Cardiac muscle cell (in vitro differentiated cells and primary cell): ENCODE results near the gene CLDN8. TPM values are rescaled to one million over a fixed set of nuclear protein-coding genes. Genes with fewer than 3 reads are reported as not detected.

ENCODE experiments used
- DNase-seq, 2 donors: peaks; one replicate each; pipeline versions ENCODE4 v3.0.0 to v3.0.0-alpha.2; 2010 to 2017; ENCODE audit warnings: low read depth in 1 of 2, low spot score in 1 of 2
- H3K27ac ChIP-seq: fragments of 200-600 bp; sonication (generic); 2 replicates; pipeline ENCODE4 v1.5.1; 2016
- H3K27me3 ChIP-seq: fragments of 200-600 bp; sonication (generic); 2 replicates; pipeline ENCODE4 v1.6.0; 2016; ENCODE audit warnings: control low read depth
- H3K36me3 ChIP-seq: fragments of 200-600 bp; sonication (generic); 2 replicates; pipeline ENCODE4 v1.5.1; 2016; ENCODE audit warnings: control low read depth
- H3K4me1 ChIP-seq: fragments of 200-600 bp; sonication (generic); 2 replicates; pipeline ENCODE4 v1.8.1; 2017; ENCODE audit warnings: low read depth, mild to moderate bottlenecking, mixed run types
- H3K4me3 ChIP-seq: fragments of 200-600 bp; sonication (generic); 2 replicates; pipeline ENCODE4 v1.5.1; 2016; ENCODE audit warnings: mild to moderate bottlenecking
- H3K9me3 ChIP-seq: fragments of 200-600 bp; sonication (generic); 2 replicates; pipeline ENCODE4 v1.5.1; 2017; ENCODE audit warnings: low read depth, mild to moderate bottlenecking, control low read depth
- CTCF ChIP-seq: IDR thresholded peaks from 2 replicates; pipeline ENCODE4 v1.5.1; 2012; ENCODE audit warnings: low read depth, mild to moderate bottlenecking, low read length
- polyA plus RNA-seq: library from polyadenylated mRNA; unstranded; fragments of >200 nt; fragmentation: Nextera tagmentation; extraction: Ambion mirVana; gene quantifications from 2 replicates; pipeline ENCODE4 v1.2.1, GENCODE V29; 2016
- total RNA-seq: library from RNA; depleted of rRNA; stranded (reverse); fragments of >200 nt; gene quantifications from 2 replicates; pipeline ENCODE4 v1.2.3, GENCODE V29; 2016

The CLDN8 gene
- total and polyA plus RNA-seq, 2 experiments from 2014 or later, result not detected

DNA sequence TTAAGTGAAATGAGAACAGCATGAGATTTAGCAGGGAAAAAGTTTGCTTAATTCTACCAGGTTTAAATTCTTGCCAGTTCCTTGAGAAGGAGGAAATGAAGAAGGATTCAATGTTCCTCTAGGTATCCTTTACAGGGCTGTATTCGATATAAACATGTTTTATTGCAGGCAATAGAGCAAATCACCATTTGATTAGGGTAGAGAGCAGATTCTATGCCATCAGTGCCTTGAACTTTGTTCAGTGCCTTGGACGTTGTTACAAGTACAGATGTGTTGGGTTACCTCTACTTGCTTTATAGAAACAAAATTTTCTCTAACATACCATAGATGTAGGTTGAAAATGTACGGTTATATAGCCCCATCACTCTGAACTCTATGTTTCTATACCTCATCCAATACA is 18.2 kb upstream of the CLDN8 start:
- Histone ChIP-seq H3K27me3 (no peaks in the 10 kb centered on the region), H3K9me3 (no peaks in the 10 kb centered on the region), H3K36me3 (no peaks in the 10 kb centered on the region), H3K4me1 (no peaks in the 10 kb centered on the region), H3K4me3 (no peak overlapping the region), H3K27ac (no peak overlapping the region)
- no peak for DNase-seq
- no peak for TF ChIP-seq CTCF

DNA sequence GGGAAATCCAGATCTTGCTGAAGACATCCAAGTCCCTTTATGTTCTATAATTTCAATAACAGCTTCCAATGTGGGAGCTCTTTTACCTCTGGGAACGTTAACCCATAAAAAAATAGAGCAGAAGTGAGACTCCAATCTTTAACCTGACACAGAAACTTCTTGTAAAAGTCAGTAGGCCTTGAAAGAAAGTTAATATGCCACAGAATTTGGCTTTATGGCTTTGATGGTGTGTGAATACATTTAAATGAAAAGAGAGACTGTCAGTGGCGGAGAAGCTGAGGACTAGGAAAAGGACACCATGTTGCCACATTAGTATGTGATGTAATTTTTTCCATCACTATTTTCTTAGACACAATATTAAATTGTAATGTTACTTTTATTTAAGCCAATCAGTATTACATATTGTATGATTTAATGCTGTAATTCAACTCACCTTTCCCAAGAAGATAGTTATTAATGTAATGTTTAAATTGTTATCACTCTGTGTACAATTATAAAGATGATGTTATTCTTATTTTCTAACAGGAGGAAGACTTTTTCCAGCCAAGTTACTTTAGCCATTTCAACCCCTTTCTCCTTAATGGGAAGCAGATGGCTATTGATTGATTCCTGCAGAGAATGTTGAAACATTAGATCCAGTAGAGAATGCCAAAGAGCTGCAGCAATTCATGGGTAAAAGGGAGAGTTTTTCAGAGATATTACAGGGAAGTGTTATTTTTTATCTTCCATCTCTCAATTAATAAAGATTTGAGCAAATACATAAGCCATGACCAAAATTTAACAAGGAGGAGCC is 17.5 kb upstream of the CLDN8 start:
- H3K4me1 ChIP-seq, result no peaks in the 10 kb centered on the region
- H3K36me3 ChIP-seq, result no peaks in the 10 kb centered on the region
- H3K27ac ChIP-seq, result no peak overlapping the region
- DNase-seq, result no peak
- no peak for TF ChIP-seq CTCF
- H3K27me3 ChIP-seq, result no peaks in the 10 kb centered on the region
- no peaks in the 10 kb centered on the region for H3K9me3 ChIP-seq
- H3K4me3 ChIP-seq, result no peak overlapping the region

DNA sequence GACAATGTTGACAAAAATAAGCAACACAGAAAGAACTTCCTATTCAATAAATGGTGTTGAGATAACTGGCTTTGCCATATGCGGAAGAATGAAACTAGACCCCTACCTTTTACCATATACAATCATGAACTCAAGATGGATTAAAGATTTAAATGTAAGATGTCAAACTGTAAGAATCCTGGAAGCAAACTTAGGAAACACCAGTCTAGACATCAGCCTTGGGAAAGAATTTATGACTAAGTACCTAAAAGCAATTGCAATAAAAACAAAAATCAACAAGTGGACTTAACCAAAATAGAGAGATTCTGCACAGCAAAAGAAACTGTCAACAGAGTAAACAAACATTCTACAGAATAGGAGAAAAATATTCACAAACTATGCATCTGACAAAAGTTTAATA is 16.1 kb upstream of the CLDN8 start:
- Histone ChIP-seq H3K27me3 (no peaks in the 10 kb centered on the region), H3K36me3 (no peaks in the 10 kb centered on the region), H3K9me3 (no peaks in the 10 kb centered on the region), H3K4me1 (no peaks in the 10 kb centered on the region), H3K27ac (no peak overlapping the region), H3K4me3 (no peak overlapping the region)
- TF ChIP-seq CTCF, result no peak
- no peak for DNase-seq

DNA sequence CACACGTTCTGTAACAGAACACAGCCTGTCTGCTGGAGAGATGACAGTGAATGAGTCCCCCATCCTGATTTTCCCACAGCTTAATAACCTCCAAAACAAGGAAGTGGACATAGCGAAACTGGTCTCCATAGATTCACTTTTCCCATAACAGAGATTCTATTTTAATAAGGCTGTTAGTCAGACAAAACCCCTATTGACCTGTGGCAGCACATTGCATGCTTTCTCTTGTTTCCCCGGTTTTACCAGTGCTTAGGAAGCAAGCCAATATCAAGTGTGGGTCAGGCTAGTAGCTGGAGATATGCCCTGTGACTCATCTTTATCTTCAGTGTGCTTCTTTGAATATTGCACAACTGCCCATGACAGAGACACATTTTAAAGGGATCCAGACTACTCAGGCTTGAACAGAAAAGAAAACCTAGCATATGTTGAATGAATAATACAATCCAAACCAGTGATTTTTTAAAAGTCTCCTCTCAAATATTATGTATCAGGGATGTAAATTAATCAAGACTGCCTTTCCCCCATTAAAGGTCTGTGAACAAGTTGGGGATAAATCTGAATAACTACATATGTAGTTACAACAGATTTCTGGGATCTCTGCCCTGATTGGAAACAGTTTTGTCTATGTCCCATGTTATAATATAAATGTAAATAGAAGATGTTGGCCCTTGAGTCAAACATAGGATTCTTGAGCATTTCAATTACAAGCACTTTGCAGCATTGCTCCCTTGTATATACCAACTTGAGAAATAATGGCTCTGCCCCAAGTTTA is 11.9 kb upstream of the CLDN8 start:
- Histone ChIP-seq H3K4me1 (no peaks in the 10 kb centered on the region), H3K9me3 (no peaks in the 10 kb centered on the region), H3K27ac (no peak overlapping the region), H3K4me3 (no peak overlapping the region), H3K36me3 (no peaks in the 10 kb centered on the region), H3K27me3 (no peaks in the 10 kb centered on the region)
- TF ChIP-seq CTCF, result no peak
- peak in 1 of 2 donors; percentile 98 for DNase-seq

GRCh38 chr21:30227128-30227527 is 11.2 kb upstream of the CLDN8 start:
- no peaks in the 10 kb centered on the region for H3K27me3 ChIP-seq
- no peak overlapping the region for H3K4me3 ChIP-seq
- H3K4me1 ChIP-seq, result no peaks in the 10 kb centered on the region
- DNase-seq, result no peak
- no peaks in the 10 kb centered on the region for H3K9me3 ChIP-seq
- H3K27ac ChIP-seq, result no peak overlapping the region
- no peak for TF ChIP-seq CTCF
- H3K36me3 ChIP-seq, result no peaks in the 10 kb centered on the region
